ENCODE results near the gene ZMIZ2. TPM values are rescaled to one million over a fixed set of nuclear protein-coding genes. Genes with fewer than 3 reads are reported as not detected.

Gene ZMIZ2
- total and polyA plus RNA-seq, 9 of the 15 experiments (the other 6 are each of a cell fraction or from before 2014, with no cell fraction given): 0.13 to 40.3 (median 4.9) TPM

DNA sequence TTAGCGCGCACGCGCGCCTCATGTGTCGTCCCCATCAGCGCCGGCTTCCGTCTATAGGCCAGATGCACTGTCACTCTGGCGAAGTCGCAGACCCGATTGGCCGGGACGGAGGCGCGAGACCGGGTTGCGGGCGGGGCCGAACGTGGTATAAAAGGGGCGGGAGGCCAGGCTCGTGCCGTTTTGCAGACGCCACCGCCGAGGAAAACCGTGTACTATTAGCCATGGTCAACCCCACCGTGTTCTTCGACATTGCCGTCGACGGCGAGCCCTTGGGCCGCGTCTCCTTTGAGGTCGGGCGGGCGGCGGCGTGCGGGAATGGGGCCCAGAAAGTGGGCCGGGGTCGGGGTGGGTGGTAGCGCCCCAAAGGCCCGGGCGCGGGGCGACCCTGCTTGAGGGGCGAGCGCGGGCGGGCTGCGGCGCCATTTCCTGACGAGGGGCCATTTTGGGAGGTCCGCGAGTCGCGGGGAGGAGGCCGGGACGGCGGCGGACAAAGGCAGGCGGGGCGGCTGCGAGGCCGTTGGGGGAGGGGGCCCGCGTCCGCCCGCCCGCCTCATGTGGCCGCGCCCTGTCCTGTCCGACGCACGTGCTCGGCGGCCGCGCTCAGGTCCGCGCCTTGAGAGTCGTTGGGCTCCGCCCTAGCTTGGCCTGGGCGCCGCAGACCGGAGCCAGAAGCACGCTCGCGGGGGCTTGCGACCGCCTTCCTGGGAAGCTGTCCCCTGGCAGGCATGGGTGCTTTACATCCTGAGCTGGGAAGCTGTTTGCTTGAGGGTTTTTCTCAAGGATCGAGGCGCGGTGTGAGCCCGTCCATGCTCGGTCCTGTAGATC, 48.1 kb downstream of the ZMIZ2 start, which contains the start of gene PPIA (continued):
- TF ChIP-seq, protein P1, sequence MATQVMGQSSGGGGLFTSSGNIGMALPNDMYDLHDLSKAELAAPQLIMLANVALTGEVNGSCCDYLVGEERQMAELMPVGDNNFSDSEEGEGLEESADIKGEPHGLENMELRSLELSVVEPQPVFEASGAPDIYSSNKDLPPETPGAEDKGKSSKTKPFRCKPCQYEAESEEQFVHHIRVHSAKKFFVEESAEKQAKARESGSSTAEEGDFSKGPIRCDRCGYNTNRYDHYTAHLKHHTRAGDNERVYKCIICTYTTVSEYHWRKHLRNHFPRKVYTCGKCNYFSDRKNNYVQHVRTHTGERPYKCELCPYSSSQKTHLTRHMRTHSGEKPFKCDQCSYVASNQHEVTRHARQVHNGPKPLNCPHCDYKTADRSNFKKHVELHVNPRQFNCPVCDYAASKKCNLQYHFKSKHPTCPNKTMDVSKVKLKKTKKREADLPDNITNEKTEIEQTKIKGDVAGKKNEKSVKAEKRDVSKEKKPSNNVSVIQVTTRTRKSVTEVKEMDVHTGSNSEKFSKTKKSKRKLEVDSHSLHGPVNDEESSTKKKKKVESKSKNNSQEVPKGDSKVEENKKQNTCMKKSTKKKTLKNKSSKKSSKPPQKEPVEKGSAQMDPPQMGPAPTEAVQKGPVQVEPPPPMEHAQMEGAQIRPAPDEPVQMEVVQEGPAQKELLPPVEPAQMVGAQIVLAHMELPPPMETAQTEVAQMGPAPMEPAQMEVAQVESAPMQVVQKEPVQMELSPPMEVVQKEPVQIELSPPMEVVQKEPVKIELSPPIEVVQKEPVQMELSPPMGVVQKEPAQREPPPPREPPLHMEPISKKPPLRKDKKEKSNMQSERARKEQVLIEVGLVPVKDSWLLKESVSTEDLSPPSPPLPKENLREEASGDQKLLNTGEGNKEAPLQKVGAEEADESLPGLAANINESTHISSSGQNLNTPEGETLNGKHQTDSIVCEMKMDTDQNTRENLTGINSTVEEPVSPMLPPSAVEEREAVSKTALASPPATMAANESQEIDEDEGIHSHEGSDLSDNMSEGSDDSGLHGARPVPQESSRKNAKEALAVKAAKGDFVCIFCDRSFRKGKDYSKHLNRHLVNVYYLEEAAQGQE (IDR thresholded peaks at IDR 0.05; ENCODE audit: borderline replicate concordance): no peak; the same call in 1 of the 2 replicates
- TF ChIP-seq, protein P1 (CRISPR knock-in tag; IDR thresholded peaks at IDR 0.05; ENCODE audit: low read depth): 0 out of 2 replicates have a peak, but pooled peaks have one; percentile 12
- TF ChIP-seq ZFP36 (IDR thresholded peaks at IDR 0.05; ENCODE audit: low read depth, low read length, partially characterized antibody) (no peak), HOMEZ (CRISPR knock-in tag; IDR thresholded peaks at IDR 0.05) (no peak), ZHX1 (conservative IDR thresholded peaks at IDR 0.05; ENCODE audit: low read length) (peak; percentile 6; the same call in 1 of the 2 replicates), ZNF511 (CRISPR knock-in tag; IDR thresholded peaks at IDR 0.05) (peak; percentile 61), GABPA (tag; conservative IDR thresholded peaks at IDR 0.05; ENCODE audit: low read depth) (peak; percentile 65; the same call in 1 of the 2 replicates), NFYB (IDR thresholded peaks at IDR 0.05; ENCODE audit: extremely low read depth, insufficient read length) (peak; percentile 94), CTCFL (IDR thresholded peaks at IDR 0.05; ENCODE audit: borderline replicate concordance, insufficient read depth, low read depth, low read length, poor library complexity, severe bottlenecking) (no peak), ZNF561 (CRISPR knock-in tag; conservative IDR thresholded peaks at IDR 0.05) (no peak)
